ENCODE data around the gene MXD3. TPM values are rescaled to one million over a fixed set of nuclear protein-coding genes. Genes with fewer than 3 reads are reported as not detected.
A peak's percentile ranks its signal among the peaks of the same experiment; 100 is the strongest.
"Not testable (repeated sequence)": the region's sequence is repeated elsewhere in the genome, so short reads cannot be mapped to it uniquely, and the experiment has no call there.

Gene MXD3
- total RNA-seq, 1 donor from 2014 or later, result 12.8 TPM

GRCh38 chr5:177353093-177353492, 41.4 kb upstream of the MXD3 start:
- H3K4me3 Mint-ChIP-seq (ENCODE audit: low read depth), result no peak overlapping the region
- intact Hi-C loops (cut with micrococcal nuclease), result no loop called here
- H3K27ac Mint-ChIP-seq, result no peak overlapping the region

DNA sequence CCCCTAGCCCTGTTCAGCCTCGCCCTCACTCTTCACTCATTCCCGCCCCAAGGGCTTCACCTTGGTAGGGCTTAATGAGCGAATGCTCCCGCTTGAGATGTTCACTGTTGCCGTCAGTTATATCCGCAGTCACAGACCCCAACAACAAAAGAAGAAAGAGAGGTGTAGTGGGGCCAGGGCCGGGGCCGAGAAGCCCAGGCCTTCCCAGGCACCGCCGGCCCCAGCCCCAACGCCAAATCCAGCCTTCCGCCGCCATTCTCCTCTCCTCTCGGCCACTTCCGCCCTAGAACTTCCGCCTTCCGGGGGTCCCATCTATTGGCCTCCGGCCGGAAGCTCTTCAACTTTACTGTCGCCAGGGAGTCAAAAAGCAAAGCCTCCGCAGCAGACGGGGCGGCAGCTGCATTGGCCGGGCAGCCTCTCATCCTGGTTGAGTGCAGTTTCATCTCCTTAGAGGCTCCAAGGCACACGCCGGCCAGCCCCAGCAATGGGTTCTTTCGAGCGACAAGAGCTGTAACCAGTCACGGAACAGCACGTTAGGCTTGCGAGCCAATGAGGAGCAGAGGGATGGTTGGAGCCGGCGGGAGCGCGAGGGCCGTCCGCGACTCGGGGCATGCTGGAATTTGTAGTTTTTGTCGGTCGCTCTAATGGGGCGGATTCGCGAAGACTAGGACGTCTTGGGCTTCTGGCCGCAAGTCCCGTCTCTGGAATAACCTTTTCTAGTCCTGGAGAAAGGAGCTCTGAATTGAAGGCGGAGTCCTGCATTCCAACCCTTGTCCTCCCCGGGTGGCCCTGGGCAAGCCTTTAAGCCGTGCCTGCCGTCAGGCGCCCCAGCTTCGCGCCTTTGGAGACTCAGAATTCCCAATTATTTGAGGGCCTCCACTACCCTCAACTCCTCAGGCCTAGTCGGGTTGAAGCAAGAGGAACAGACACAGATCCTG, 40.0 kb upstream of the MXD3 start, which contains the start of gene LMAN2:
Gene LMAN2 (minus strand): TSS at position 277 of the 938 bp plus-strand sequence. CDS start 21 bp downstream, at position 256.
- intact Hi-C loops (cut with micrococcal nuclease), result loop anchor here (1.0 to 2.0 kb wide), 3 partner anchors 13 to 78 kb away; no protein-coding TSS in a partner anchor
- peak within 1 kb of the TSS; percentile 100 for H3K27ac Mint-ChIP-seq
- peak within 1 kb of the TSS; percentile 95 for H3K4me3 Mint-ChIP-seq (ENCODE audit: low read depth)
- peak; percentile 92 for DNase-seq (ENCODE audit: low spot score)
- peaks cover 31% of the 10 kb centered on the region for H3K36me3 Mint-ChIP-seq (ENCODE audit: low read depth)
- H3K9me3 Mint-ChIP-seq, result peaks cover 8% of the 10 kb centered on the region
- H3K4me1 Mint-ChIP-seq (ENCODE audit: low read depth), result peaks cover 44% of the 10 kb centered on the region
- no peaks in the 10 kb centered on the region for H3K27me3 Mint-ChIP-seq (ENCODE audit: low read depth)

More at GRCh38 chr5:177353093-177353492, 41.4 kb upstream of the MXD3 start:
- no peak for DNase-seq (ENCODE audit: low spot score)
- H3K36me3 Mint-ChIP-seq (ENCODE audit: low read depth), result peaks cover 19% of the 10 kb centered on the region
- peaks cover 45% of the 10 kb centered on the region for H3K4me1 Mint-ChIP-seq (ENCODE audit: low read depth)
- H3K9me3 Mint-ChIP-seq, result peaks cover 8% of the 10 kb centered on the region
- H3K27me3 Mint-ChIP-seq (ENCODE audit: low read depth), result no peaks in the 10 kb centered on the region

DNA sequence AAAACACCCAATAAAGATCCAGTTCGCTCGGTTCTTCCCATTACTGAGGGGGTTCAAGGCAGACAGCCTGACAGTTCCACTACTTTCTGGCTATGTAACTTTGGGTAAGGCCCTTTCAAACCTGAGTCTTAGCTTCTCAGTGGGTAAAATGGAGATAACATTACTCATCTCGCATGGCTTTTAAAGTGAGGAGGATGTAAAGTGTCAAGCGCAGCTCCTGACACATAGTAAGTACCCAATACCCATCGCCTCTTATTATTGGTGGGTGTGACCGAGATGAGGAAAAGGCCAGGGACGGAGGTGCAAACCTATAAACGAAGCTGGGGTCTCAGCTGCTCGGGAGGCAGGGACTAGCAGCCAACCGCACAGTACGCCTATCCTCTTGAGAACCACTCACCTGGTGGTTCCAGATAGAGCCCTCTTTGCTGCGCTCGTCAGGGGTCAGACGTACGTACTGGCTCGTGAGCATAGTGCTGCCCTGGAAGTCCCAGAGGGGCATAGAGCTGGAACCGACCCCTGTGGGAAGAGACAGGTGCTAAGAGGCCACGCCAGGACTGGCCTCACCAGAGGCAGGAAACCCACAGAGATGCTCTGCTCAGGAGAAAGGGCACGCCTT, 39.2 kb upstream of the MXD3 start:
- no peak for DNase-seq (ENCODE audit: low spot score)
- peak overlapping the region; percentile 95 for H3K4me3 Mint-ChIP-seq (ENCODE audit: low read depth)
- peaks cover 38% of the 10 kb centered on the region for H3K36me3 Mint-ChIP-seq (ENCODE audit: low read depth)
- peaks cover 8% of the 10 kb centered on the region for H3K9me3 Mint-ChIP-seq
- intact Hi-C loops (cut with micrococcal nuclease), result loop anchor here (1.0 to 2.0 kb wide), 3 partner anchors 13 to 78 kb away; no protein-coding TSS in a partner anchor
- H3K4me1 Mint-ChIP-seq (ENCODE audit: low read depth), result peaks cover 39% of the 10 kb centered on the region
- peak overlapping the region; percentile 100 for H3K27ac Mint-ChIP-seq
- no peaks in the 10 kb centered on the region for H3K27me3 Mint-ChIP-seq (ENCODE audit: low read depth)

- Mint-ChIP-seq H3K36me3 (ENCODE audit: low read depth) (peaks cover 42% of the 10 kb centered on the region), H3K4me3 (ENCODE audit: low read depth) (peak overlapping the region; percentile 95), H3K27ac (peak overlapping the region; percentile 50), H3K9me3 (no peaks in the 10 kb centered on the region), H3K27me3 (ENCODE audit: low read depth) (no peaks in the 10 kb centered on the region), H3K4me1 (ENCODE audit: low read depth) (peaks cover 36% of the 10 kb centered on the region)
- no peak for DNase-seq (ENCODE audit: low spot score)
- intact Hi-C loops (cut with micrococcal nuclease), result loop anchor here (2.0 kb wide), 1 partner anchor 37 kb away; no protein-coding TSS in a partner anchor
These were observed 38.1 kb upstream of the MXD3 start for GRCh38 chr5:177349762-177350161.

DNA sequence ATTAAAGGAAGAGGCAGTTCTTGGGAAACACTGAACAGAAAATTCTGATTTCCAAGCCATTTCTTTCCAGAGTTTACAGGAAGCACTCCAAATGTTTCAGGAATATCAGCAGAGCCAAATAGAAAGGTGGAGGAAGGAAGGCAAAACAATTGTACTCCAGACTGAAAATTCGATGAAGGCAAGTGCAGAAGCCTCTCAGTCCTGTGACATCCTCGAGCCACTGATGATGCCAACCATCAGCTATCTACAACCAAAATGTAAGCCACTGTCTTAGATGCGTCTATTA, 37.6 kb upstream of the MXD3 start:
- DNase-seq (ENCODE audit: low spot score), result no peak
- H3K36me3 Mint-ChIP-seq (ENCODE audit: low read depth), result peaks cover 42% of the 10 kb centered on the region
- no peaks in the 10 kb centered on the region for H3K9me3 Mint-ChIP-seq
- peaks cover 34% of the 10 kb centered on the region for H3K4me1 Mint-ChIP-seq (ENCODE audit: low read depth)
- H3K27ac Mint-ChIP-seq, result peak overlapping the region; percentile 60
- intact Hi-C loops (cut with micrococcal nuclease), result no loop called here
- H3K4me3 Mint-ChIP-seq (ENCODE audit: low read depth), result peak overlapping the region; percentile 95
- no peaks in the 10 kb centered on the region for H3K27me3 Mint-ChIP-seq (ENCODE audit: low read depth)

DNA sequence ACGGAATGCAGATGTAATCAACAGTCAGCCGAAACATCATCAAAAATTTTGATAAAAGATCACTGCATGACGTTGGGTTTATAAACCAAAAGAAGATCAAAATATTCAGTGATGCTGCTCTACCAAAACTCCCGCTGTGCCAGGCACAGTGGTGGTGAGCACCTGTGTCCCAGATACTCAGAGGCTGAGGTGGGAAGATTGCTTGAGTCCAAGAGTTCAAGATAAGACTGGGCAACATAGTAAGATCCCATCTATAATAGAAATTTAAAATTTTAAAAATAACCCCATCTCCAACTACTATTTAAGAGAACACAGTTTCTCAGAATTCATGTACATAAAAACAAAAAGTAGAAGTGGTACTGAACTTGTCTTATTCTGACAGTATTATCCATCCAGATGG, 36.0 kb upstream of the MXD3 start:
- H3K4me3 Mint-ChIP-seq (ENCODE audit: low read depth), result no peak overlapping the region
- H3K4me1 Mint-ChIP-seq (ENCODE audit: low read depth), result peaks cover 36% of the 10 kb centered on the region
- H3K27me3 Mint-ChIP-seq (ENCODE audit: low read depth), result no peaks in the 10 kb centered on the region
- DNase-seq (ENCODE audit: low spot score), result no peak
- no peak overlapping the region for H3K27ac Mint-ChIP-seq
- H3K9me3 Mint-ChIP-seq, result no peaks in the 10 kb centered on the region
- intact Hi-C loops (cut with micrococcal nuclease), result no loop called here
- H3K36me3 Mint-ChIP-seq (ENCODE audit: low read depth), result peaks cover 48% of the 10 kb centered on the region

GRCh38 chr5:177346820-177347219, 35.1 kb upstream of the MXD3 start:
- intact Hi-C loops (cut with micrococcal nuclease), result no loop called here
- Mint-ChIP-seq H3K9me3 (no peaks in the 10 kb centered on the region), H3K4me3 (ENCODE audit: low read depth) (no peak overlapping the region), H3K4me1 (ENCODE audit: low read depth) (peaks cover 32% of the 10 kb centered on the region), H3K36me3 (ENCODE audit: low read depth) (peaks cover 55% of the 10 kb centered on the region), H3K27me3 (ENCODE audit: low read depth) (no peaks in the 10 kb centered on the region), H3K27ac (no peak overlapping the region)
- no peak for DNase-seq (ENCODE audit: low spot score)

GRCh38 chr5:177344891-177345290, 33.2 kb upstream of the MXD3 start:
- Mint-ChIP-seq H3K4me3 (ENCODE audit: low read depth) (no peak overlapping the region), H3K4me1 (ENCODE audit: low read depth) (peaks cover 32% of the 10 kb centered on the region), H3K36me3 (ENCODE audit: low read depth) (peaks cover 60% of the 10 kb centered on the region), H3K27me3 (ENCODE audit: low read depth) (no peaks in the 10 kb centered on the region), H3K27ac (no peak overlapping the region), H3K9me3 (peaks cover 2% of the 10 kb centered on the region)
- intact Hi-C loops (cut with micrococcal nuclease), result no loop called here
- no peak for DNase-seq (ENCODE audit: low spot score)

GRCh38 chr5:177343777-177344176, 32.1 kb upstream of the MXD3 start:
- no peaks in the 10 kb centered on the region for H3K27me3 Mint-ChIP-seq (ENCODE audit: low read depth)
- H3K4me3 Mint-ChIP-seq (ENCODE audit: low read depth), result no peak overlapping the region
- peak overlapping the region; percentile 6 for H3K27ac Mint-ChIP-seq
- peaks cover 56% of the 10 kb centered on the region for H3K36me3 Mint-ChIP-seq (ENCODE audit: low read depth)
- no peak for DNase-seq (ENCODE audit: low spot score)
- peaks cover 28% of the 10 kb centered on the region for H3K4me1 Mint-ChIP-seq (ENCODE audit: low read depth)
- intact Hi-C loops (cut with micrococcal nuclease), result no loop called here
- peaks cover 5% of the 10 kb centered on the region for H3K9me3 Mint-ChIP-seq

DNA sequence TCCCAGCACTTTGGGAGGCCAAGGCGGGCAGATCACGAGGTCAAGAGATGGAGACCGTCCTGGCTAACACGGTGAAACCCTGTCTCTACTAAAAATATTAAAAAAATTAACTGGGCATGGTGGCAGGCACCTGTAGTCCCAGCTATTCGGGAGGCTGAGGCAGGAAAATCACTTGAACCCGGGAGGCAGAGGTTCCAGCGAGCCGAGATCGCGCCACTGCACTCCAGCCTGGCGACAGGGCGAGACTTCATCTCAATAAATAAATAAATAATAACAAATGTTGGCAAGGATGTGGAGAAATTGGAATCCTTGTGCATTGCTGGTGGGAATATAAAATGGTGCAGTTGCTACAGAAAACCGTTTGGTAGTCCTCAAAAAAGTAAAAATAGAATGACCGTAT, 31.3 kb upstream of the MXD3 start:
- intact Hi-C loops (cut with micrococcal nuclease); H3K4me3 Mint-ChIP-seq (ENCODE audit: low read depth); H3K27me3 Mint-ChIP-seq (ENCODE audit: low read depth): not testable (repeated sequence)

GRCh38 chr5:177339107-177339638, 27.5 kb upstream of the MXD3 start:
- Mint-ChIP-seq H3K36me3 (ENCODE audit: low read depth) (peaks cover 62% of the 10 kb centered on the region), H3K4me3 (ENCODE audit: low read depth) (no peak overlapping the region), H3K27ac (no peak overlapping the region), H3K4me1 (ENCODE audit: low read depth) (peaks cover 17% of the 10 kb centered on the region), H3K9me3 (peaks cover 5% of the 10 kb centered on the region), H3K27me3 (ENCODE audit: low read depth) (no peaks in the 10 kb centered on the region)
- DNase-seq (ENCODE audit: low spot score), result no peak
- intact Hi-C loops (cut with micrococcal nuclease), result no loop called here

More for the DNA sequence above, 31.3 kb upstream of the MXD3 start:
- H3K36me3 Mint-ChIP-seq (ENCODE audit: low read depth), result peaks cover 56% of the 10 kb centered on the region
- not testable (repeated sequence) for H3K27ac Mint-ChIP-seq; DNase-seq (ENCODE audit: low spot score); H3K9me3 Mint-ChIP-seq
- peaks cover 28% of the 10 kb centered on the region for H3K4me1 Mint-ChIP-seq (ENCODE audit: low read depth)

- intact Hi-C loops (cut with micrococcal nuclease), result no loop called here
- no peak for DNase-seq (ENCODE audit: low spot score)
- H3K36me3 Mint-ChIP-seq (ENCODE audit: low read depth), result peaks cover 65% of the 10 kb centered on the region
- H3K9me3 Mint-ChIP-seq, result peaks cover 5% of the 10 kb centered on the region
- H3K27ac Mint-ChIP-seq, result no peak overlapping the region
- no peak overlapping the region for H3K4me3 Mint-ChIP-seq (ENCODE audit: low read depth)
- no peaks in the 10 kb centered on the region for H3K27me3 Mint-ChIP-seq (ENCODE audit: low read depth)
- peaks cover 14% of the 10 kb centered on the region for H3K4me1 Mint-ChIP-seq (ENCODE audit: low read depth)
These were observed 26.8 kb upstream of the MXD3 start for GRCh38 chr5:177338251-177339106.
